Gastrocnemius medialis (tissue), 4 donors: ENCODE data around the gene PGAM1.

Source experiments
- POLR2A ChIP-seq, 2 donors: fragments of 450-650 bp; IDR thresholded peaks; one replicate each; pipeline ENCODE4 v1.6.1; 2017; ENCODE audit warnings: antibody characterized with exemption in 2 of 2, mild to moderate bottlenecking in 2 of 2, moderate library complexity in 2 of 2
- TF ChIP-seq, protein P1 (sequence below), 5 experiments: fragments of 450-650 bp in 3 of 5; fragments of 200-600 bp in 2 of 5; sonication (generic) in 2 of 5; IDR thresholded peaks in 4 of 5; conservative IDR thresholded peaks in 1 of 5; 1 replicate in 4 of 5; 2 replicates in 1 of 5; pipeline ENCODE4 v1.5.1; 2016 to 2019; ENCODE audit warnings: antibody characterized with exemption in 5 of 5, mild to moderate bottlenecking in 3 of 5, moderate library complexity in 3 of 5

DNA sequence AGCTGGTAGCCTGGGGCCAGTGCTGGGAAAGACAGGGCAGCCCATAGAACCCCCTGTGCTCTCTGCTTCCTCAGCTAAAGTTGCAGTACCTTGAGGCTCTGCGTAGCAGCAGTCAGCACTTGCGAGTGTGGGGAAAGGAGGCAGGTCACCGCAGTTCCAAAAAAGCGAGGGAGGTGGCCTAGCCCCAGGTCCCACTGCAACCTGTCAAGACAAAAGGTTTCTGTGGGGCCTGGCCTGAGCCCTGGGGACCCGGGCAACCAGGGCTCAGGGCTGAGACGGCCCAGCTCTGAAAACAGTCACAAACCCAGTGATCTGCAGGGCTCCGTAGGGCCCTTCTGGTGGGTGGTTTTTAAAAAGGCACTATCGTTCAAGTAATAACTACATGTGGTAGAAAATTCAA lies 44.4 kb upstream of the PGAM1 start:
- TF ChIP-seq, protein P1, sequence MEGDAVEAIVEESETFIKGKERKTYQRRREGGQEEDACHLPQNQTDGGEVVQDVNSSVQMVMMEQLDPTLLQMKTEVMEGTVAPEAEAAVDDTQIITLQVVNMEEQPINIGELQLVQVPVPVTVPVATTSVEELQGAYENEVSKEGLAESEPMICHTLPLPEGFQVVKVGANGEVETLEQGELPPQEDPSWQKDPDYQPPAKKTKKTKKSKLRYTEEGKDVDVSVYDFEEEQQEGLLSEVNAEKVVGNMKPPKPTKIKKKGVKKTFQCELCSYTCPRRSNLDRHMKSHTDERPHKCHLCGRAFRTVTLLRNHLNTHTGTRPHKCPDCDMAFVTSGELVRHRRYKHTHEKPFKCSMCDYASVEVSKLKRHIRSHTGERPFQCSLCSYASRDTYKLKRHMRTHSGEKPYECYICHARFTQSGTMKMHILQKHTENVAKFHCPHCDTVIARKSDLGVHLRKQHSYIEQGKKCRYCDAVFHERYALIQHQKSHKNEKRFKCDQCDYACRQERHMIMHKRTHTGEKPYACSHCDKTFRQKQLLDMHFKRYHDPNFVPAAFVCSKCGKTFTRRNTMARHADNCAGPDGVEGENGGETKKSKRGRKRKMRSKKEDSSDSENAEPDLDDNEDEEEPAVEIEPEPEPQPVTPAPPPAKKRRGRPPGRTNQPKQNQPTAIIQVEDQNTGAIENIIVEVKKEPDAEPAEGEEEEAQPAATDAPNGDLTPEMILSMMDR (IDR thresholded peaks at IDR 0.05 in 4 of 5, conservative IDR thresholded peaks at IDR 0.05 in 1 of 5): no peak
- TF ChIP-seq POLR2A (IDR thresholded peaks at IDR 0.05): no peak
